ENCODE measurements around the gene TMEM245.
A peak's percentile ranks its signal among the peaks of the same experiment; 100 is the strongest.
"Not testable (repeated sequence)": the region's sequence is repeated elsewhere in the genome, so short reads cannot be mapped to it uniquely, and the experiment has no call there.

The TMEM245 gene

GRCh38 chr9:109133533-109133932, 13.8 kb upstream of the TMEM245 start:
- Histone ChIP-seq H3K4me3 (ENCODE audit: low read length) (no peak overlapping the region), H3K27me3 (ENCODE audit: insufficient read depth, low read length) (no peaks in the 10 kb centered on the region), H3K27ac (ENCODE audit: low read depth, low read length) (no peak overlapping the region), H3K4me1 (ENCODE audit: insufficient read depth, low read length) (no peaks in the 10 kb centered on the region), H3K36me3 (ENCODE audit: insufficient read depth, low read length) (no peaks in the 10 kb centered on the region), H3K9me3 (ENCODE audit: insufficient read depth, low read depth, low read length) (no peaks in the 10 kb centered on the region), H3K9ac (ENCODE audit: low read depth, low read length) (no peak overlapping the region)
- WGBS: no CpG with 5 or more reads among the region's 2 CpGs

- Histone ChIP-seq H3K9ac (ENCODE audit: low read depth, low read length) (no peak overlapping the region), H3K9me3 (ENCODE audit: insufficient read depth, low read depth, low read length) (no peaks in the 10 kb centered on the region), H3K27ac (ENCODE audit: low read depth, low read length) (no peak overlapping the region), H3K4me1 (ENCODE audit: insufficient read depth, low read length) (no peaks in the 10 kb centered on the region), H3K27me3 (ENCODE audit: insufficient read depth, low read length) (no peaks in the 10 kb centered on the region), H3K36me3 (ENCODE audit: insufficient read depth, low read length) (no peaks in the 10 kb centered on the region), H3K4me3 (ENCODE audit: low read length) (no peak overlapping the region)
- WGBS: 91% methylated on average over 2 of the region's 2 CpGs
These were observed 12.8 kb upstream of the TMEM245 start for GRCh38 chr9:109132567-109133021.

GRCh38 chr9:109129470-109130197, 9.9 kb upstream of the TMEM245 start:
- no peaks in the 10 kb centered on the region for H3K36me3 ChIP-seq (ENCODE audit: insufficient read depth, low read length)
- H3K4me1 ChIP-seq (ENCODE audit: insufficient read depth, low read length): no peaks in the 10 kb centered on the region
- WGBS: 98% methylated on average over 5 of the region's 6 CpGs
- H3K9ac ChIP-seq (ENCODE audit: low read depth, low read length): no peak overlapping the region
- no peaks in the 10 kb centered on the region for H3K9me3 ChIP-seq (ENCODE audit: insufficient read depth, low read depth, low read length)
- H3K27me3 ChIP-seq (ENCODE audit: insufficient read depth, low read length): no peaks in the 10 kb centered on the region
- no peak overlapping the region for H3K4me3 ChIP-seq (ENCODE audit: low read length)
- no peak overlapping the region for H3K27ac ChIP-seq (ENCODE audit: low read depth, low read length)

GRCh38 chr9:109126671-109127070, 6.9 kb upstream of the TMEM245 start:
- not testable (repeated sequence) for H3K9ac ChIP-seq (ENCODE audit: low read depth, low read length); H3K4me1 ChIP-seq (ENCODE audit: insufficient read depth, low read length); H3K9me3 ChIP-seq (ENCODE audit: insufficient read depth, low read depth, low read length); H3K27ac ChIP-seq (ENCODE audit: low read depth, low read length); H3K4me3 ChIP-seq (ENCODE audit: low read length); H3K36me3 ChIP-seq (ENCODE audit: insufficient read depth, low read length); H3K27me3 ChIP-seq (ENCODE audit: insufficient read depth, low read length)
- 94% methylated on average over 4 of the region's 4 CpGs for WGBS

GRCh38 chr9:109124121-109124520, 4.4 kb upstream of the TMEM245 start:
- Histone ChIP-seq H3K36me3 (ENCODE audit: insufficient read depth, low read length) (no peaks in the 10 kb centered on the region), H3K9ac (ENCODE audit: low read depth, low read length) (no peak overlapping the region), H3K27me3 (ENCODE audit: insufficient read depth, low read length) (no peaks in the 10 kb centered on the region), H3K27ac (ENCODE audit: low read depth, low read length) (no peak overlapping the region), H3K9me3 (ENCODE audit: insufficient read depth, low read depth, low read length) (no peaks in the 10 kb centered on the region), H3K4me1 (ENCODE audit: insufficient read depth, low read length) (peaks cover 15% of the 10 kb centered on the region), H3K4me3 (ENCODE audit: low read length) (no peak overlapping the region)
- 88% methylated on average over 2 of the region's 2 CpGs for WGBS

GRCh38 chr9:109122726-109123621, 3.2 kb upstream of the TMEM245 start:
- Histone ChIP-seq H3K4me3 (ENCODE audit: low read length) (no peak overlapping the region), H3K36me3 (ENCODE audit: insufficient read depth, low read length) (peaks cover under 1% of the 10 kb centered on the region; the same call in 1 of the 2 replicates), H3K9ac (ENCODE audit: low read depth, low read length) (no peak overlapping the region), H3K27me3 (ENCODE audit: insufficient read depth, low read length) (no peaks in the 10 kb centered on the region), H3K4me1 (ENCODE audit: insufficient read depth, low read length) (peaks cover 19% of the 10 kb centered on the region), H3K9me3 (ENCODE audit: insufficient read depth, low read depth, low read length) (no peaks in the 10 kb centered on the region), H3K27ac (ENCODE audit: low read depth, low read length) (no peak overlapping the region)
- 91% methylated on average over 12 of the region's 12 CpGs for WGBS

- peak overlapping the region; percentile 66; the same call in 1 of the 2 replicates for H3K9ac ChIP-seq (ENCODE audit: low read depth, low read length)
- no peaks in the 10 kb centered on the region for H3K27me3 ChIP-seq (ENCODE audit: insufficient read depth, low read length)
- H3K4me3 ChIP-seq (ENCODE audit: low read length): no peak overlapping the region; the same call in 1 of the 2 replicates
- no peaks in the 10 kb centered on the region for H3K9me3 ChIP-seq (ENCODE audit: insufficient read depth, low read depth, low read length)
- 69% methylated on average over 10 of the region's 11 CpGs for WGBS
- H3K27ac ChIP-seq (ENCODE audit: low read depth, low read length): no peak overlapping the region
- peaks cover 23% of the 10 kb centered on the region for H3K4me1 ChIP-seq (ENCODE audit: insufficient read depth, low read length)
- peaks cover 5% of the 10 kb centered on the region; the same call in 1 of the 2 replicates for H3K36me3 ChIP-seq (ENCODE audit: insufficient read depth, low read length)
These were observed 1.6 kb upstream of the TMEM245 start for GRCh38 chr9:109121232-109121796.

- H3K4me3 ChIP-seq (ENCODE audit: low read length): peak overlapping the region; percentile 89
- H3K27ac ChIP-seq (ENCODE audit: low read depth, low read length): peak overlapping the region; percentile 22
- peaks cover 23% of the 10 kb centered on the region for H3K4me1 ChIP-seq (ENCODE audit: insufficient read depth, low read length)
- no peaks in the 10 kb centered on the region for H3K9me3 ChIP-seq (ENCODE audit: insufficient read depth, low read depth, low read length)
- H3K36me3 ChIP-seq (ENCODE audit: insufficient read depth, low read length): peaks cover 5% of the 10 kb centered on the region; the same call in 1 of the 2 replicates
- 46% methylated on average over 11 of the region's 13 CpGs for WGBS
- no peaks in the 10 kb centered on the region for H3K27me3 ChIP-seq (ENCODE audit: insufficient read depth, low read length)
- peak overlapping the region; percentile 66 for H3K9ac ChIP-seq (ENCODE audit: low read depth, low read length)
These were observed 550 bp upstream of the TMEM245 start for GRCh38 chr9:109120204-109120789.

GRCh38 chr9:109118808-109119438, 824 bp downstream of the TMEM245 start:
- Histone ChIP-seq H3K27me3 (ENCODE audit: insufficient read depth, low read length) (no peaks in the 10 kb centered on the region), H3K36me3 (ENCODE audit: insufficient read depth, low read length) (peaks cover 5% of the 10 kb centered on the region; the same call in 1 of the 2 replicates), H3K4me1 (ENCODE audit: insufficient read depth, low read length) (peaks cover 29% of the 10 kb centered on the region), H3K9ac (ENCODE audit: low read depth, low read length) (peak overlapping the region; percentile 94), H3K27ac (ENCODE audit: low read depth, low read length) (peak overlapping the region; percentile 86), H3K9me3 (ENCODE audit: insufficient read depth, low read depth, low read length) (no peaks in the 10 kb centered on the region), H3K4me3 (ENCODE audit: low read length) (peak overlapping the region; percentile 89)
- under 1% methylated on average over 29 of the region's 29 CpGs for WGBS
